IPS DF 19.7 (cell line): ENCODE data around the gene UNC13C.

ENCODE experiments used
- DNase-seq: peaks from one replicate; pipeline ENCODE4 v3.0.0-alpha.2; 2013; ENCODE audit warnings: low read depth, low spot score

UNC13C gene

DNA sequence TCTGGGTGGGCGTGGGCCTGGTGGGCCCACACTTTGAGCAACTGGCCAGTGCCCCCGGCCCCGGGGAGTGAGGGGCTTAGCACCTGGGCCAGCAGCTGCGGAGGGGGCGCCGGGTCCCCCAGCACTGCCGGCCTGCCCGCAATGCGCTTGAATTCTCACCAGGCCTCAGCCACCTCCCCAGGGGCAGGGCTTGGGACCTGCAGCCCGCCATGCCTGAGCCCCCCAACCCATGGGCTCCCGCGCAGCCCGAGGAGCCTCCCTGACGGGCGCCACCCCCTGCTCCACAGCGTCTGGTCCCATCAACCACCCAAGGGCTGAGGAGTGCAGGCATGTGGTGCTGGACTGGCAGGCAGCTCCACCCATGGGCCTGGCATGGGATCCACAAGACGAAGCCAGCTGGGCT lies 484.3 kb downstream of the UNC13C start:
- no peak for DNase-seq

DNA sequence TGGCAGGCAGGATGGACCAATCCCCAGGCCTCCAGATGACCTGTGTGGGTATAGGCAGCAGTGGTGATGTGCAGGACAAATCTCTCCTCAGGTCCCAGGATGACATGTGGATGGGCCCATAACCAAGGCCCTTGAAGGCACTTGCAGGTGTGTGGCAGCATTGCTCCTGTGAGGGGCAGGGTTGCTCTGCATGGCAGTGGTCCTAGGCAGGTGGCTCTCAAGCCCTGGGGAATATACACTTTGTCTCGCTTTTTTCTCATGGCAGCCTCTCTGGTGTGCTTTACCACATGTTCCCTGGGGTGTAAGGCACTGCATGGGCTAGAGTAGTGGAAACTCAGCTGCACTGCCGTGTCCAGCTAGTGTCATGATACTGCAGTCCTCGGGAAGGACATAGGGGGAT lies 503.6 kb downstream of the UNC13C start:
- DNase-seq, result no peak

GRCh38 chr15:54482251-54482650 lies 504.0 kb downstream of the UNC13C start:
- no peak for DNase-seq

DNA sequence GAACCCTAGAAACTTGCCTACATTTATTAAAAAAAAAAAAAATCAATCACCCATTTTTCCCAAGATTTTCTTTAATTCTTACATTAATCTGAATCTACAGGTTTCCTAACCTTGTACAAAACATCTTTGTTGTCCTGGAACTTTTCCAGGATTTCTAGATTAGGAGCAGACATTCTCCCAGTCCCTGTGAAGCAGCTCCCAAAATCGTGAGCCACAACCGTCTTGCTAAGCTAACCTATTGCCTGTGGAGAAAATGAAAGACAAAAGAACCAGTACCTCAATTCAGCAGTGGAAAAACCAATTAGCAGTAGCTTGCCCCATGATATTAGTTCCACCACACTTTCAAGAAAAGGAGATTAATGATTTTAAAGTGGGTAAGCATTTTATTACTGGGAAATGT lies 522.1 kb downstream of the UNC13C start:
- DNase-seq, result no peak

DNA sequence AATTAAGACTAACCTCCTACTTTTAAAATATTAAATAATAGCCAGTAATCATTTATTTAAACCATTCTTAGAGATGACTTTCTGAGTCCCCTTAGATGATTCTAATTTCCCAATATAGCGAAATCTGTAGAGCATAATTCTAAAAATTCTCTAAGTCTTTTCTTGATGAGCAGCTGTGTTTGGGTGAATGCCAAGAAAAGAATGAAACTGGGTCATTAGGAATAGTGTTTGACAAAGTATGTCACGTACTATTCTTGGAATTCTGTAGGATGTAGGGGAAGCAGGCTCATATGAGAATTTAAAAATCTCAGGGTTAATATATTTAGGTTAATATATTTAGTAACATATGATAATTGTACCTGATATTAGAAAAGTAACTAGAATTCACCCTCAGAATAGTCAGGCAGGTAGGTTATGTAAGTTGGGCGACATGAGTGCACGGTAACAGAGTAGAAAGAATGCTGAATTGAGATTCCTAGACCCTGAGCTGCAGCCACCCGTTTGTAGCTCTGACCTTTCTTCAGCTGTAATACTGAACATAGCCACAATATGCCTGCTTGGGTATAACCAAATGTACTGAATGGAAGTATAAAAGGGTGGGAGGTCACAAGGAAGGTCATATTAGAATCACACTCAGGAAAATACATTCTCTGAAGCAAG lies 524.3 kb downstream of the UNC13C start:
- DNase-seq, result no peak

- no peak for DNase-seq
These were observed 526.5 kb downstream of the UNC13C start for GRCh38 chr15:54504695-54505094.

GRCh38 chr15:54506977-54507524 lies 528.8 kb downstream of the UNC13C start:
- DNase-seq, result no peak

GRCh38 chr15:54514601-54515000 lies 536.4 kb downstream of the UNC13C start:
- DNase-seq, result no peak

DNA sequence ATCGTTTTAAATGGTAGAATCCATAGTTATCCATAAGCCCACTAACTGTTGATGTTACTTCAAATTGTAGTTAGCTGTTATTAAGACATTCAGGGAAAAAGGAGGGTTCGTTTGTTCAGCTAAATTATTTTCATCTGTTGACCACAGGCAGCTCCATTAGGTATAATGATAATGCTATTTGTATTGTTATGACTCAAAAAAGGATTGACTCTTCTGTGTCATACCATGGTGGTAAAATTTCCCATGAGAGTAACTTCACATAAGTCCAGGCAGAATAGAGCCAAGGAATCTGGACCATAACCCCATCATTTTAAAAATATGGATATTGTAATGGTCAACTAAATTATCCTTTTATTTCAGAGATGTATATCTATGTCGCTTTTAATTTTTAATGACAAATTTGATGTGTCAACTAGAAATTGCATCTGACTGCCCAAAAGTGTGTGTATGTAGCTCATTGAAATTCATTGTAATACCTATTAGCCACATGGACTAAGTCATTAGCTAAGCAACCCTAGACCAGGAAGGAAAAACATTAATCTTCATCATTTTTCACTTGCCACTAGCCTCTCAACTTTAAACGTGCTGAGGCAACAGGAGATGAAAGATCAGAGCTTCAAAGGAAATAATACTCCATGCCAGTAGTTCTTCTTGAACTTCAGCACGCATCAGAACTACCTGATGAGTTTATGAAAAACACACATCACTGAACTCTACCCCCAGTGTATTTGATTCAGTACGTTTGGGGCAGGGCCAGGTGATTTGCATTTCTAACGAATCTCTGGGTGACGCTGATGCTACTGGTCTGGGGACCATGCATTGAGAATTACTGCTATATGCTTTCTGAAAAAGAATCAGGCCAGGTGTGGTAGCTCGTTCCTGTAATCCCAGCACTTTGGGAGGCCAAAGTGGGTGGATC lies 537.7 kb downstream of the UNC13C start:
- no peak for DNase-seq

GRCh38 chr15:54517366-54517765 lies 539.1 kb downstream of the UNC13C start:
- DNase-seq, result no peak

- DNase-seq, result no peak
These were observed 540.1 kb downstream of the UNC13C start for GRCh38 chr15:54518156-54518882.

DNA sequence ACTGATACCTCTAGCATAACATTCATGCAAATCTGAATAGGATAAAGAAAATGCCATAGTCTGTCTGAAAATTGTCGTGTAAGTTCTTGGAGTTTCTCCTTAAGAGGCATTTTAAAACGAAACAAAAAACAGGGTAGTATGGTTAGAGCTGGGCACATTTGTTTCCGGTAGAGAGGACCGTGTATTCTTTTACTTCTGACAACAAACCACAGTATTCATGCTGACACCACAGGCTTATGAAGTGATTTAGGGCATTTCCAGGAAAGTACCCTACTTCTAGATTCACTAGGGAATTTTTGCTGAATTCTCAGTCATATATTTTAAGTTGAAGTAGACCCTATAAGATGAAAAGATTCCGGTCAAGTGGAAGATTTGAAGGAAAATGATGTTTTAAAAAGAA lies 541.3 kb downstream of the UNC13C start:
- DNase-seq, result no peak

DNA sequence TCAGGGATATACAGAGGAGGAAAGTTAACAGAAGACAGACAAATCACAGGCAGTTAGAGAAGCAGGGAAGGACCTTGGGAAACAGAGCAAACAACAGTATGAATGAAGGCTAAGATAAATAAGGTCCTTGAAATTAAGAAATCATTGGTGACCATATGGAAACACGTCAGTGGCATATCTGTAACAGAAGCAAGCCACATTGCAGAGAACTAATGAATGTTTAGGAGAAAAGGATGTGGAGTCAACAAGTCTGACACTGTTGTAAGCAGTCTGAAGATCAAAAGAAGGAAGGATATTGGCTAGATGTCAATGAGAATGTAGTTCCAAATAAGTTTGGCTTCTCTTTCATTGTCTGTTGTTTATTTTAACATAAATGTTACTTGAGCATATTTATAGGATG lies 542.4 kb downstream of the UNC13C start:
- no peak for DNase-seq

DNA sequence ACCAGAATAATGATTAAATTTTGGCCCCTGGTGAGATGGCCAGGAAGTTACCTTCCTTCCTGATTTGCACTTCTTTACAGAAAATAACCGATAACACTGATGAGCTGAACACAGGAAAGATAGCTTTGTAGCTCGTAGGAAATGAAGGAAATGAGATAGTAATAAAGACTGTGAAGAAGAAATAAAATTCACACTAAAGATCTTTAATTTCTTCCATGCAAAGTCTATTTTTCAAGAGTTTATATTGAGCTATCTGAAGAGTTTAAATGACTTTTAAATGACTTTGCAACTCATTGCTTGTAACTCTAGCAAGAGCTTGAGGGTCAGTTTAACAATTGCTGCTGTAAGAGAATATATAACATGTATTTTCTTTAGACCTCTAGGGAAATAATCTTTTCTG lies 543.0 kb downstream of the UNC13C start:
- DNase-seq, result no peak

- no peak for DNase-seq
These were observed 549.8 kb downstream of the UNC13C start for GRCh38 chr15:54528021-54528420.

DNA sequence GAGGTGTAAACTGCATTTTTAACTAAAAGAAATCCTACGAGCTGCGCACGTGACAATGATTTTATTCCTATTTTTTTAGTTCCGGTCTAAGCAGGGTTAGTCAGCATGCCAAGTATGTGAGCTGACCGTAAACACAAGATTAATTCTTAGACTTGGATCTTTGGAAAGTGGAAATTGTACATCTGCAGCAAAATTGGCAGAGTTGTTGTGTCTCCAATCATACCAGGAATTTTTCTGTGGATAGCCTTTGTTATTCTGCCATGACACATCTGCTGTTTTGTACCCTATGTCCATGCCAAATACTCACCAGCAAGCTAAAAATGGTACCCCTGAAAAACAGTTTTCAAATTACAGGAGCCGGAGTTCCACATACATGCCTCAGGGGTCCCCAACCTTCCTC lies 562.5 kb downstream of the UNC13C start:
- DNase-seq, result no peak

DNA sequence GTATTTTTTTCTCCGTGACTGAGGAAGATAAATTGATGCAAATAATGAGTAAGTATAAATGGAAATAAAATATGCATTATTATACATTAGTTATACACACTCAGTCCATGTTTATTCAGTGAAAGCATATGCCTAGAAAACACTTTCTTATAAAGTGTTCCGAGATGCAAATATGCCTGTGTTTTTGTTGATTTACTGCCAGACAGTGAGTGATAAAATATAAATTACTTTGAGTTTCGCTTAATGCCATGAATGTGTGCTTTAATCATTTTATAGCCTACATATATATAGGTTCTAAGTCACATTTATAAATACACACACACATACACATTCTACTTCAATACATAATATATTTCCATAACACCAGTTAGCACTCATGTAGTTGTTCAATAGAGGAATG lies 569.2 kb downstream of the UNC13C start:
- no peak for DNase-seq

DNA sequence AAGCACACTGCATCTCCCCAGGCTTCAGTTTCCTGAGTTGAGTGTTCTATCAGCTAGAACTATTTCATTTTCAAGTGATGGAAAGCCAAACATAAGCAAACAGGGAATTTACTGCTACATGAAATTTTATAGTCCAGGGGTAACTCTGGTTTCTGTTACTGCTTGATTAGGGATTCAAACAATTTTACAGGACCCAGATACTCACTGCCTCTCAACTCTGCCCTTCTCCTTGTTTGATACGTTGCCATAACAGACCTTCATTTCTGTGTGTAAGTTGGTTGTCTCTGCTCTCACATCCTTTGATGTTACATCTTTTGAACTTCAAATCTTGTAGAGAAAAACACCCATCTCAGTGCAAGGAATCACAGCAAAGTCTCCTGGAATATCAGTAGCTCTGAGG lies 572.7 kb downstream of the UNC13C start:
- DNase-seq, result no peak

DNA sequence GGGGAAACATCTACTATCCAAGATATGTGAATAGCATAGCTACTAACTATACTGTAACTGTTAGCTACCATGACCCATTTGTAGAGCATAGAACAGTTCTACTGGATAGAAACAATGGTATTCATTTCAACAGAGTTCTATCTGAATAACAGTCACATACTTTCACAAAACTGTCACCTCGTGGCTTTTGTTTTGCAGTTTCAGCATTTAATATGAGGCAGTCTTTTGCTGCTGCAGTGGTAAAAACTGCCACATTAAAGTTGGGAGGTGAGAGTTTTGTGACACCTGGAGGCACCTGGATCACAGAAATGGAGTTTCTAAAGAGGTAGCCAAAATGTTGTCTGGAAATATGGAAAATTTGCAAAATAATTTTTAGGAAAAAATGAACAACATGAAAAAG lies 578.0 kb downstream of the UNC13C start:
- DNase-seq, result no peak

GRCh38 chr15:54559405-54560069 lies 581.3 kb downstream of the UNC13C start:
- no peak for DNase-seq

GRCh38 chr15:54560417-54560816 lies 582.2 kb downstream of the UNC13C start:
- no peak for DNase-seq

- DNase-seq, result no peak
These were observed 585.9 kb downstream of the UNC13C start for GRCh38 chr15:54564166-54564565.
